OCI-LY1 (cell line): Measurements from ENCODE around the gene MAPRE3.

Experiments used
- CTCF ChIP-seq: fragments of 200-600 bp; sonication (generic), shearing (Covaris generic); IDR thresholded peaks from 2 replicates; pipeline ENCODE4 v1.5.1; 2017; ENCODE audit warnings: mild to moderate bottlenecking, antibody characterized with exemption, low read length, moderate library complexity, mixed read lengths
- EZH2 ChIP-seq: fragments of 200-600 bp; sonication (generic), shearing (Covaris generic); IDR thresholded peaks from 2 replicates; pipeline ENCODE4 v1.8.0; 2017; ENCODE audit warnings: borderline replicate concordance, mixed run types, mild to moderate bottlenecking, antibody characterized with exemption, low read length, moderate library complexity, mixed read lengths

- TF ChIP-seq CTCF (no peak), EZH2 (no peak)
Measured at GRCh38 chr2:27039871-27040270, 69.4 kb downstream of the MAPRE3 start.
